ENCODE data around the gene SLC13A5. TPM values are rescaled to one million over a fixed set of nuclear protein-coding genes. Genes with fewer than 3 reads are reported as not detected.
A peak's percentile ranks its signal among the peaks of the same experiment; 100 is the strongest.
"Not testable (repeated sequence)": the region's sequence is repeated elsewhere in the genome, so short reads cannot be mapped to it uniquely, and the experiment has no call there.

Gene SLC13A5
- total RNA-seq, 2 experiments from 2014 or later = not detected

GRCh38 chr17:6670571-6670970 is 42.6 kb downstream of the SLC13A5 start:
- intact Hi-C loops (cut with DNase I, micrococcal nuclease) = no loop called here
- no peaks in the 10 kb centered on the region for H3K36me3 Mint-ChIP-seq (ENCODE audit: low read depth)
- ATAC-seq (no peak), DNase-seq (no peak)
- peaks cover 3% of the 10 kb centered on the region for H3K4me1 Mint-ChIP-seq
- no peaks in the 10 kb centered on the region for H3K27me3 Mint-ChIP-seq
- H3K4me3 Mint-ChIP-seq = no peak overlapping the region
- H3K9me3 Mint-ChIP-seq (ENCODE audit: low read depth) = no peaks in the 10 kb centered on the region
- no peak overlapping the region for H3K27ac Mint-ChIP-seq
- CTCF ChIA-PET = interaction anchor here (1.0 to 1.5 kb wide), 3 partner anchors 9 to 251 kb away, joined by 3 to 7 read pairs (median 4); no protein-coding TSS in a partner anchor
- POLR2A ChIA-PET = no interaction called here

DNA sequence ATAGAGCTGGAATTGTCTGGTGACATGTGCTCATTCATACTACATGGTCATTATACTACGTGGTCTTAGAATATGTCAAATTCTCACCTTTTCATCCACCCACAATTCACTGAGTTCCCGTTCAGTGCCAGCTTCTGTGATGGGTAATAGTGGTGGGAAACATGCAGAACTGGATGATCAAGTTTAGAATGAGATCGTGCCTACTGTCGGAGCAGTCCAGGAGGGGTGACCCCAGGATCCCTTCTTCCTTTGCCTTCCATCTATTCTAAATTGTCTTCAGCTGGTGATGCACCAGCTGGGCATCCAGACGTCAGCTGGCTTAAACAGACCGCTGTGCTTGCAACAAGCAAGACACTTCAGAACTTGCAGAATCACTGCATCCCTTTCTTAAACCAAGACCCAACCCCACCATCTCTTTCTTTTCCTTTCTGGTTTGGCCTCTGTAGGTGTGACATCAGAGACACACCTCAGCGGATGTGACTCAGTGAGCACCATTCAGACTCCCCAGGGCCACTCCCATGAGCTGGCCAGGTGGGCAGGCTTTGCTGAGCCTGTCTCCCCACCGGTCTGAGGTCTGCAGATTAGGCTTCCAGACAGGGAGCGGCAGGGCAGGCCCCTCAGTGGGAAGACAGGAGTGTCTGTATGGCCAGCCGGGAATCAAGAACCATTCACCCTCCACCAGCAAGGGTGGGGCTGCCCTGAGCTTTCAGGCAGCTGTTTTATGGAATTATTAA is 43.5 kb downstream of the SLC13A5 start:
- intact Hi-C loops (cut with DNase I, micrococcal nuclease) = loop anchor here (5.0 to 10.0 kb wide), 5 partner anchors 123 to 245 kb away; no protein-coding TSS in a partner anchor
- DNase-seq (no peak), ATAC-seq (no peak)
- H3K9me3 Mint-ChIP-seq (ENCODE audit: low read depth) = no peaks in the 10 kb centered on the region
- no peak overlapping the region for H3K4me3 Mint-ChIP-seq
- H3K4me1 Mint-ChIP-seq = peaks cover 3% of the 10 kb centered on the region
- ChIA-PET POLR2A (no interaction called here), CTCF (interaction anchor here (0.9 kb wide), 1 partner anchor 224 kb away, joined by 3 read pairs; no protein-coding TSS in a partner anchor)
- H3K27ac Mint-ChIP-seq = no peak overlapping the region
- H3K36me3 Mint-ChIP-seq (ENCODE audit: low read depth) = no peaks in the 10 kb centered on the region
- no peaks in the 10 kb centered on the region for H3K27me3 Mint-ChIP-seq

GRCh38 chr17:6668727-6669425 is 44.3 kb downstream of the SLC13A5 start:
- Mint-ChIP-seq H3K4me3 (no peak overlapping the region), H3K9me3 (ENCODE audit: low read depth) (no peaks in the 10 kb centered on the region), H3K36me3 (ENCODE audit: low read depth) (no peaks in the 10 kb centered on the region), H3K4me1 (peaks cover 3% of the 10 kb centered on the region), H3K27me3 (no peaks in the 10 kb centered on the region), H3K27ac (no peak overlapping the region)
- CTCF ChIA-PET = interaction anchor here (0.9 to 1.1 kb wide), 2 partner anchors 225 to 246 kb away, joined by 3 read pairs; no protein-coding TSS in a partner anchor
- DNase-seq (no peak), ATAC-seq (no peak)
- POLR2A ChIA-PET = no interaction called here
- intact Hi-C loops (cut with DNase I, micrococcal nuclease) = loop anchor here (5.0 to 10.0 kb wide), 5 partner anchors 123 to 246 kb away; no protein-coding TSS in a partner anchor

- ChIA-PET CTCF (interaction anchor here (0.7 to 1.1 kb wide), 3 partner anchors 132 to 247 kb away, joined by 3 read pairs; no protein-coding TSS in a partner anchor), POLR2A (no interaction called here)
- Mint-ChIP-seq H3K27me3 (no peaks in the 10 kb centered on the region), H3K27ac (no peak overlapping the region), H3K4me3 (no peak overlapping the region), H3K36me3 (ENCODE audit: low read depth) (no peaks in the 10 kb centered on the region), H3K9me3 (ENCODE audit: low read depth) (no peaks in the 10 kb centered on the region), H3K4me1 (peaks cover 3% of the 10 kb centered on the region)
- ATAC-seq (no peak), DNase-seq (no peak)
- intact Hi-C loops (cut with DNase I, micrococcal nuclease) = loop anchor here (5.0 to 10.0 kb wide), 5 partner anchors 124 to 247 kb away; no protein-coding TSS in a partner anchor
These were observed 45.0 kb downstream of the SLC13A5 start for GRCh38 chr17:6668219-6668618.

DNA sequence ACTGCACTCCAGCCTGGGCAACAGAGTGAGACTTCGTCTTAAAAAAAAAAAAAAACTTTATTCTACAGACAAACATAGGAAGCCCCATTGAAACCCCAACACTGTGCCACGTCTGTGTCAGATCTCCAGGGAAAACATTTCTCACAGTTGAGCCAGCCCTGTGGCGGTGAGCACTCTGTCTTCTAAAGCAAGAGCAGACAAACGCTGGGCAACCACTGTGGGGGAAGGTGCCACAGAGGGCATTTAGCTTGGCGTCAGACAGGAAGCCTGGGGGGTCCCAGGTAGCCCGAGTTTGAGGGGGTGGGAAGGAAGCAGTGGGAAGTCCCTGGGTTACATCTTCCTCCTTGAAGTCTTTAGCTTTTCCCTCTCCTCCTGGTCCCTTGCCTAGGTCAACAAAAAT is 45.7 kb downstream of the SLC13A5 start:
- H3K36me3 Mint-ChIP-seq (ENCODE audit: low read depth) = no peaks in the 10 kb centered on the region

DNA sequence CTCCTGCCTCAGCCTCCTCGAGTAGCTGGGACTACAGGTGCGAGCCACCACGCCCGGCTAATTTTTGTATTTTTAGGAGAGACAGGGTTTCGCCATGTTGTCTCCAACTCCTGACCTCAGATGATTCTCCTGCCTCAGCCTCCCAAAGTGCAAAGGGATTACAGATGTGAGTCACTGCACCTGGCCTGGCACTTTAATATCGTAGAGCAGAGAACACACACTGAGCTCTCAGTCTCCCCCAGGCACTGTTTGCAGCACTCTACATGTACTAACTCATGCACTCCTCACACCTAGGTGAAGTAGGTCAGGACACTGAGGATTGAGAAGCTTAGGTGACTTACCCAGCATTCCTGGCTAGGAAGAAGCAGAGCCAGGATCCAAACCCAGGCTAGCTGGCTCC is 46.6 kb downstream of the SLC13A5 start:
- peaks cover 3% of the 10 kb centered on the region for H3K4me1 Mint-ChIP-seq

More for the DNA sequence above, 45.7 kb downstream of the SLC13A5 start:
- CTCF ChIA-PET = interaction anchor here (0.6 to 1.9 kb wide), 7 partner anchors 9 to 337 kb away, joined by 3 to 6 read pairs (median 3); no protein-coding TSS in a partner anchor
- Mint-ChIP-seq H3K4me3 (no peak overlapping the region), H3K4me1 (peaks cover 3% of the 10 kb centered on the region), H3K27me3 (no peaks in the 10 kb centered on the region), H3K27ac (no peak overlapping the region), H3K9me3 (ENCODE audit: low read depth) (no peaks in the 10 kb centered on the region)
- intact Hi-C loops (cut with DNase I, micrococcal nuclease) = loop anchor here (5.0 to 10.0 kb wide), 5 partner anchors 125 to 247 kb away; no protein-coding TSS in a partner anchor
- DNase-seq (no peak), ATAC-seq (no peak)
- POLR2A ChIA-PET = no interaction called here

GRCh38 chr17:6666077-6666521 is 47.1 kb downstream of the SLC13A5 start:
- Mint-ChIP-seq H3K27ac (no peak overlapping the region), H3K36me3 (ENCODE audit: low read depth) (no peaks in the 10 kb centered on the region), H3K27me3 (no peaks in the 10 kb centered on the region), H3K4me1 (peaks cover 7% of the 10 kb centered on the region), H3K4me3 (no peak overlapping the region), H3K9me3 (ENCODE audit: low read depth) (no peaks in the 10 kb centered on the region)
- DNase-seq (peak; percentile 69), ATAC-seq (peak; percentile 75)
- intact Hi-C loops (cut with DNase I, micrococcal nuclease) = loop anchor here (1.0 to 10.0 kb wide), 8 partner anchors 126 to 338 kb away; no protein-coding TSS in a partner anchor
- CTCF ChIA-PET = interaction anchor here (0.6 to 1.9 kb wide), 14 partner anchors 12 to 369 kb away, joined by 3 to 7 read pairs (median 4); partner anchors contain the start of genes C17orf100 and MED31
- POLR2A ChIA-PET = no interaction called here

More for the DNA sequence above, 46.6 kb downstream of the SLC13A5 start:
- Mint-ChIP-seq H3K9me3 (ENCODE audit: low read depth) (no peaks in the 10 kb centered on the region), H3K27ac (no peak overlapping the region), H3K27me3 (no peaks in the 10 kb centered on the region), H3K36me3 (ENCODE audit: low read depth) (no peaks in the 10 kb centered on the region), H3K4me3 (no peak overlapping the region)
- ChIA-PET CTCF (interaction anchor here (0.6 to 1.9 kb wide), 15 partner anchors 10 to 368 kb away, joined by 3 to 7 read pairs (median 4); partner anchors contain the start of genes C17orf100 and MED31), POLR2A (no interaction called here)
- ATAC-seq = no peak
- DNase-seq = no peak
- intact Hi-C loops (cut with DNase I, micrococcal nuclease) = loop anchor here (1.0 to 10.0 kb wide), 8 partner anchors 126 to 338 kb away; no protein-coding TSS in a partner anchor

GRCh38 chr17:6663200-6663599 is 50.0 kb downstream of the SLC13A5 start:
- H3K36me3 Mint-ChIP-seq (ENCODE audit: low read depth); H3K27ac Mint-ChIP-seq; POLR2A ChIA-PET; H3K4me3 Mint-ChIP-seq; H3K9me3 Mint-ChIP-seq (ENCODE audit: low read depth); H3K27me3 Mint-ChIP-seq; ATAC-seq; DNase-seq: not testable (repeated sequence)
- CTCF ChIA-PET = interaction anchor here (0.7 kb wide), 1 partner anchor 177 kb away, joined by 3 read pairs; no protein-coding TSS in a partner anchor
- H3K4me1 Mint-ChIP-seq = peaks cover 22% of the 10 kb centered on the region
- intact Hi-C loops (cut with DNase I, micrococcal nuclease) = loop anchor here in 1 of 2 experiments (10.0 kb wide), 2 partner anchors 192 to 252 kb away; no protein-coding TSS in a partner anchor

- ChIA-PET POLR2A (no interaction called here), CTCF (interaction anchor here (1.0 to 1.6 kb wide), 2 partner anchors 9 to 343 kb away, joined by 3 to 7 read pairs; no protein-coding TSS in a partner anchor)
- no peak for ATAC-seq
- DNase-seq = no peak
- Mint-ChIP-seq H3K4me3 (no peak overlapping the region), H3K4me1 (peaks cover 28% of the 10 kb centered on the region), H3K36me3 (ENCODE audit: low read depth) (no peaks in the 10 kb centered on the region), H3K27me3 (no peaks in the 10 kb centered on the region), H3K9me3 (ENCODE audit: low read depth) (no peaks in the 10 kb centered on the region), H3K27ac (no peak overlapping the region)
- intact Hi-C loops (cut with DNase I, micrococcal nuclease) = loop anchor here in 1 of 2 experiments (10.0 kb wide), 2 partner anchors 193 to 253 kb away; no protein-coding TSS in a partner anchor
These were observed 51.7 kb downstream of the SLC13A5 start for GRCh38 chr17:6661464-6661848.

GRCh38 chr17:6660805-6661463 is 52.2 kb downstream of the SLC13A5 start:
- Mint-ChIP-seq H3K9me3 (ENCODE audit: low read depth) (no peaks in the 10 kb centered on the region), H3K27ac (no peak overlapping the region), H3K27me3 (no peaks in the 10 kb centered on the region), H3K4me3 (no peak overlapping the region), H3K4me1 (peaks cover 28% of the 10 kb centered on the region), H3K36me3 (ENCODE audit: low read depth) (no peaks in the 10 kb centered on the region)
- peak; percentile 45 for DNase-seq
- POLR2A ChIA-PET = no interaction called here
- peak; percentile 37 for ATAC-seq
- CTCF ChIA-PET = interaction anchor here (1.0 to 1.6 kb wide), 2 partner anchors 10 to 343 kb away, joined by 3 to 7 read pairs; no protein-coding TSS in a partner anchor
- intact Hi-C loops (cut with DNase I, micrococcal nuclease) = loop anchor here in 1 of 2 experiments (10.0 kb wide), 2 partner anchors 194 to 254 kb away; no protein-coding TSS in a partner anchor
